ENCODE results near the gene UGT2A2. TPM values are rescaled to one million over a fixed set of nuclear protein-coding genes. Genes with fewer than 3 reads are reported as not detected.

UGT2A2 gene
- total RNA-seq, 1 donor, result not detected

GRCh38 chr4:69577245-69577644, 62.2 kb downstream of the UGT2A2 start:
- TF ChIP-seq CTCF (IDR thresholded peaks at IDR 0.05; ENCODE audit: insufficient read depth, low read depth, low read length), result no peak
- DNase-seq (ENCODE audit: low read depth), result no peak
- H3K4me3 ChIP-seq (ENCODE audit: low read depth, low read length), result no peak overlapping the region

GRCh38 chr4:69576251-69576877, 63.1 kb downstream of the UGT2A2 start:
- TF ChIP-seq CTCF (IDR thresholded peaks at IDR 0.05; ENCODE audit: insufficient read depth, low read depth, low read length), result no peak
- no peak for DNase-seq (ENCODE audit: low read depth)
- no peak overlapping the region for H3K4me3 ChIP-seq (ENCODE audit: low read depth, low read length)

- no peak for DNase-seq (ENCODE audit: low read depth)
- H3K4me3 ChIP-seq (ENCODE audit: low read depth, low read length), result no peak overlapping the region
- TF ChIP-seq CTCF (IDR thresholded peaks at IDR 0.05; ENCODE audit: insufficient read depth, low read depth, low read length), result no peak
Observed at GRCh38 chr4:69568787-69569186, 70.7 kb downstream of the UGT2A2 start.

GRCh38 chr4:69563424-69563823, 76.0 kb downstream of the UGT2A2 start:
- TF ChIP-seq CTCF (IDR thresholded peaks at IDR 0.05; ENCODE audit: insufficient read depth, low read depth, low read length), result no peak

GRCh38 chr4:69549651-69550050, 89.8 kb downstream of the UGT2A2 start:
- no peak overlapping the region for H3K4me3 ChIP-seq (ENCODE audit: low read depth, low read length)
- no peak for DNase-seq (ENCODE audit: low read depth)
- TF ChIP-seq CTCF (IDR thresholded peaks at IDR 0.05; ENCODE audit: insufficient read depth, low read depth, low read length), result no peak

More at GRCh38 chr4:69563424-69563823, 76.0 kb downstream of the UGT2A2 start:
- no peak overlapping the region for H3K4me3 ChIP-seq (ENCODE audit: low read depth, low read length)
- DNase-seq (ENCODE audit: low read depth), result no peak

GRCh38 chr4:69546134-69546765, 93.2 kb downstream of the UGT2A2 start:
- TF ChIP-seq CTCF (IDR thresholded peaks at IDR 0.05; ENCODE audit: insufficient read depth, low read depth, low read length), result no peak
- H3K4me3 ChIP-seq (ENCODE audit: low read depth, low read length), result no peak overlapping the region
- no peak for DNase-seq (ENCODE audit: low read depth)

Small RNA genes within 50 kb of the gene (small RNA-seq; reads per million reads assigned to genes)
- not detected for gene UGT2A2

Other genes with a start within 250 kb of the UGT2A2 start
- gene UGT2B4, start 143.7 kb downstream of the UGT2A2 start, total RNA-seq, result not detected in 2 replicates
- gene UGT2A1, start 13.6 kb upstream of the UGT2A2 start, total RNA-seq, result not detected in 2 replicates
- under 0.01 TPM in 2 replicates for gene SULT1B1, start 121.0 kb upstream of the UGT2A2 start, total RNA-seq
- under 0.01 and 0.97 TPM in 2 replicates for gene SULT1E1, start 220.5 kb upstream of the UGT2A2 start, total RNA-seq